Measurements from ENCODE around the gene CREM. TPM values are rescaled to one million over a fixed set of nuclear protein-coding genes. Genes with fewer than 3 reads are reported as not detected.

Gene CREM
- total and polyA plus RNA-seq, 2 experiments from 2014 or later = 40.9 to 43.8 TPM

- Histone ChIP-seq H3F3A (replicated peaks; ENCODE audit: low read depth) (no peaks in the 10 kb centered on the region), H3K4me3 (no peak overlapping the region), H3K4me1 (ENCODE audit: insufficient read depth) (no peaks in the 10 kb centered on the region), H2AFZ (no peak overlapping the region), H3K79me2 (replicated peaks; ENCODE audit: insufficient read depth) (no peaks in the 10 kb centered on the region), H3K36me3 (ENCODE audit: insufficient read depth) (no peaks in the 10 kb centered on the region; the same call in 1 of the 2 replicates), H3K4me2 (no peak overlapping the region), H3K27me3 (ENCODE audit: insufficient read depth) (no peaks in the 10 kb centered on the region), H3K9me2 (ENCODE audit: insufficient read depth) (no peaks in the 10 kb centered on the region), H4K20me1 (replicated peaks; ENCODE audit: insufficient read depth) (no peaks in the 10 kb centered on the region), H3K27ac (ENCODE audit: low read depth) (no peak overlapping the region)
- ATAC-seq = no peak
- no peaks in the 10 kb centered on the region for H3K4me1 Mint-ChIP-seq
- peaks cover 6% of the 10 kb centered on the region for H3K27me3 Mint-ChIP-seq (ENCODE audit: insufficient read depth, low read depth, poor library complexity)
- no peak overlapping the region for H3K4me3 Mint-ChIP-seq
- H3K36me3 Mint-ChIP-seq (ENCODE audit: low read depth) = no peaks in the 10 kb centered on the region; the same call in 2 of the 3 replicates
- TF ChIP-seq STAT1 (IDR thresholded peaks at IDR 0.05; ENCODE audit: unreplicated experiment) (no peak), CTCF (conservative IDR thresholded peaks at IDR 0.05; ENCODE audit: low read depth in 2 of 2) (0 out of 4 replicates have a peak, but pooled peaks of 1 of the 2 experiments have one; percentile 6)
- no peak overlapping the region for H3K27ac Mint-ChIP-seq
- no peak for DNase-seq (ENCODE audit: low spot score)
- no peaks in the 10 kb centered on the region for H3K9me3 Mint-ChIP-seq
Observed at GRCh38 chr10:35251373-35252100, 124.9 kb downstream of the CREM start.

- Histone ChIP-seq H4K20me1 (replicated peaks; ENCODE audit: insufficient read depth) (no peaks in the 10 kb centered on the region), H3K4me1 (ENCODE audit: insufficient read depth) (no peaks in the 10 kb centered on the region), H3K27ac (ENCODE audit: low read depth) (no peak overlapping the region), H3K36me3 (ENCODE audit: insufficient read depth) (no peaks in the 10 kb centered on the region; the same call in 1 of the 2 replicates), H3K9me2 (ENCODE audit: insufficient read depth) (no peaks in the 10 kb centered on the region), H3K4me2 (no peak overlapping the region), H3K79me2 (replicated peaks; ENCODE audit: insufficient read depth) (no peaks in the 10 kb centered on the region), H2AFZ (no peak overlapping the region), H3K27me3 (ENCODE audit: insufficient read depth) (no peaks in the 10 kb centered on the region), H3F3A (replicated peaks; ENCODE audit: low read depth) (no peaks in the 10 kb centered on the region), H3K4me3 (no peak overlapping the region)
- Mint-ChIP-seq H3K27me3 (ENCODE audit: insufficient read depth, low read depth, poor library complexity) (peaks cover 4% of the 10 kb centered on the region), H3K4me1 (no peaks in the 10 kb centered on the region; the same call in 2 of the 3 replicates), H3K27ac (no peak overlapping the region), H3K36me3 (ENCODE audit: low read depth) (no peaks in the 10 kb centered on the region), H3K4me3 (no peak overlapping the region), H3K9me3 (peaks cover 9% of the 10 kb centered on the region)
- ATAC-seq (no peak), DNase-seq (ENCODE audit: low spot score) (no peak)
- TF ChIP-seq CTCF (conservative IDR thresholded peaks at IDR 0.05; ENCODE audit: low read depth in 2 of 2) = no peak
- no peak for TF ChIP-seq POLR2AphosphoS5 (IDR thresholded peaks at IDR 0.05; ENCODE audit: low read depth)
- TF ChIP-seq STAT1 (IDR thresholded peaks at IDR 0.05; ENCODE audit: unreplicated experiment) = no peak
- TF ChIP-seq ZNF114 (CRISPR knock-in tag; IDR thresholded peaks at IDR 0.05) = no peak
- TF ChIP-seq JUNB (IDR thresholded peaks at IDR 0.05; ENCODE audit: unreplicated experiment) = no peak
- TF ChIP-seq ZNF462 (CRISPR knock-in tag; IDR thresholded peaks at IDR 0.05) = no peak
Observed at GRCh38 chr10:35257057-35257983, 130.7 kb downstream of the CREM start.

All from GM23338 (cell line).